OCI-LY7 (cell line): ENCODE data around the gene H2BW1. TPM values are rescaled to one million over a fixed set of nuclear protein-coding genes. Genes with fewer than 3 reads are reported as not detected.
"Not testable (repeated sequence)": the region's sequence is repeated elsewhere in the genome, so short reads cannot be mapped to it uniquely, and the experiment has no call there.

ENCODE experiments used
- BruUV-seq: library from RNA; stranded (reverse); fragments of 400-500 nt; replicated peaks from 2 replicates; lab custom pipeline; 2021; lab: Mats Ljungman, UMichigan
- CTCF ChIA-PET: fragments of 300-600 bp; sonication (Branson Sonifier 250); formaldehyde crosslinking; loops from one replicate; lab custom pipeline; 2022; ENCODE audit warnings: antibody characterized with exemption; ENCODE audit not compliant: unreplicated experiment; lab: Charles Lee
- POLR2A ChIA-PET: fragments of 300-600 bp; sonication (Branson Sonifier 250); formaldehyde crosslinking; loops from one replicate; lab custom pipeline; 2022; ENCODE audit warnings: antibody characterized with exemption; lab: Charles Lee
- DNase-seq: peaks from one replicate; pipeline ENCODE4 v3.0.0-alpha.2; 2015; ENCODE audit warnings: low spot score
- H2AFZ ChIP-seq: fragments of 200-600 bp; sonication (generic), shearing (Covaris generic); 2 replicates; pipeline ENCODE4 v1.6.1; 2014; ENCODE audit warnings: mild to moderate bottlenecking, antibody characterized with exemption, low read length, moderate library complexity
- H3K27ac ChIP-seq: fragments of 200-600 bp; sonication (generic); 2 replicates; pipeline ENCODE4 v1.5.1; 2014; ENCODE audit warnings: mixed run types, low read depth, mild to moderate bottlenecking, moderate library complexity, low read length, inconsistent platforms; ENCODE audit not compliant: poor library complexity, severe bottlenecking
- H3K36me3 ChIP-seq: fragments of 200-600 bp; sonication (generic); 2 replicates; pipeline ENCODE4 v1.6.1; 2014; ENCODE audit warnings: mild to moderate bottlenecking, antibody characterized with exemption, low read length, moderate library complexity, mixed read lengths; ENCODE audit not compliant: insufficient read depth
- H3K4me1 ChIP-seq: fragments of 200-600 bp; sonication (generic); 2 replicates; pipeline ENCODE4 v1.5.1; 2014; ENCODE audit warnings: mild to moderate bottlenecking, low read length; ENCODE audit not compliant: insufficient read depth, poor library complexity, severe bottlenecking
- H3K4me2 ChIP-seq: fragments of 200-600 bp; sonication (generic); 2 replicates; pipeline ENCODE4 v1.6.1; 2014; ENCODE audit warnings: mild to moderate bottlenecking, low read length
- H3K4me3 ChIP-seq: fragments of 200-600 bp; sonication (generic); 2 replicates; pipeline ENCODE4 v1.5.1; 2014; ENCODE audit warnings: mild to moderate bottlenecking, low read depth, low read length; ENCODE audit not compliant: poor library complexity, severe bottlenecking
- H3K79me2 ChIP-seq: fragments of 200-600 bp; sonication (generic); 2 replicates; pipeline ENCODE4 v1.6.1; 2016; ENCODE audit warnings: low read depth, mild to moderate bottlenecking, low read length, moderate library complexity, mixed read lengths; ENCODE audit not compliant: insufficient read depth
- H3K9me2 ChIP-seq: fragments of 200-600 bp; sonication (generic); 2 replicates; pipeline ENCODE4 v1.6.1; 2016; ENCODE audit warnings: mild to moderate bottlenecking, low read length, mixed read lengths; ENCODE audit not compliant: insufficient read depth
- H3K9me3 ChIP-seq: fragments of 200-600 bp; sonication (generic); 2 replicates; pipeline ENCODE4 v1.6.1; 2014; ENCODE audit warnings: mild to moderate bottlenecking, mixed run types, low read length, mixed read lengths
- H4K20me1 ChIP-seq: fragments of 200-600 bp; sonication (generic); 2 replicates; pipeline ENCODE4 v1.6.1; 2014; ENCODE audit warnings: mild to moderate bottlenecking, antibody characterized with exemption, low read length, moderate library complexity, mixed read lengths; ENCODE audit not compliant: insufficient read depth
- CTCF ChIP-seq: fragments of 200-600 bp; sonication (generic); conservative IDR thresholded peaks from 2 replicates; pipeline ENCODE4 v1.5.1; 2014; ENCODE audit warnings: mild to moderate bottlenecking, antibody characterized with exemption, low read length, moderate library complexity, mixed read lengths
- EZH2phosphoT487 ChIP-seq: fragments of 200-600 bp; sonication (generic); IDR thresholded peaks from 2 replicates; pipeline ENCODE4 v1.6.1; 2018; ENCODE audit warnings: low read depth, borderline replicate concordance, mild to moderate bottlenecking, mixed run types, antibody characterized with exemption, low read length, moderate library complexity, mixed read lengths
- intact Hi-C: fragments of 100-400 bp; cut with micrococcal nuclease; formaldehyde crosslinking; loops from one replicate; pipeline ENCODE4 v1.10.0; 2022; ENCODE audit not compliant: unreplicated experiment
- total RNA-seq, 2 experiments: library from RNA; depleted of rRNA in 1 of 2; stranded (reverse); fragments of >200 nt in 1 of 2; shearing (Covaris generic) in 1 of 2; gene quantifications; 2 replicates each; pipeline ENCODE4 v1.2.3, GENCODE V29; 2014 to 2022

Gene H2BW1
- total RNA-seq, 2 experiments from 2014 or later = not detected

DNA sequence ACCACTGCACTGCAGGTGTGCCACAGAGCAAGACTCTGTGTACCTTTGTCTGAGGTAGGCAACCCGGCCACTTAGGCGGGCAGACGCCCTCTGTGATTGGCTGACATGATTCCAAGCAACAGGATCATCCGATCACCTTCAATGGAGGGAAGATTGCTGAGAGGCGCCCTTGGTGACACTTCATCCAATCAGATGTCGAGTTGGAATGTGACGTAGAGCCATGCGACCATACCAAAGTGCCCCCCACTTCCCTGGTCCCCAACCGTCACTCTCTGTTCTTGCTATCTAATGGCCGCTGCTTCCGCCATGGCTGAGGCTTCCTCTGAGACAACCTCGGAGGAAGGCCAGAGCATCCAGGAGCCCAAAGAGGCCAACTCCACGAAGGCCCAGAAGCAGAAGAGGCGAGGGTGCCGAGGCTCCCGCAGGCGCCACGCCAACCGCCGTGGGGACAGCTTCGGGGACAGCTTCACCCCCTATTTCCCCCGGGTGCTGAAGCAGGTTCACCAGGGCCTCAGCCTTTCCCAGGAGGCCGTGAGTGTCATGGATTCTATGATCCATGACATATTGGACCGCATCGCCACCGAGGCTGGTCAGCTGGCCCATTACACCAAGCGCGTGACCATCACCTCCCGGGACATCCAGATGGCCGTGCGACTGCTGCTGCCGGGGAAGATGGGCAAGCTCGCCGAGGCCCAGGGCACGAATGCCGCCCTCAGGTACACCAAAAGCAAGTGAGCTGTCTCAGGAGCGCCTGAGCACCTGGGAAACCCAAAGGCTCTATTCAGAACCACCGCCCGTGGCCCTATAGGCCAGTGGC, 26.4 kb upstream of the H2BW1 start, which contains the start of gene H2BW2:
TSS of gene H2BW2 (plus strand) at position 268 of the 817 bp plus-strand sequence. CDS start at position 307, 39 bp downstream.
- H3K36me3 ChIP-seq = no peaks in the 10 kb centered on the region
- TF ChIP-seq EZH2phosphoT487 = no peak
- no peak for TF ChIP-seq CTCF
- no peaks in the 10 kb centered on the region for H3K9me3 ChIP-seq
- intact Hi-C loops = no loop called here
- DNase-seq = no peak
- H4K20me1 ChIP-seq = no peaks in the 10 kb centered on the region
- no peaks in the 10 kb centered on the region for H3K9me2 ChIP-seq
- no peaks in the 10 kb centered on the region for H3K79me2 ChIP-seq
- ChIA-PET CTCF (no interaction called here), POLR2A (no interaction called here)
- no peaks in the 10 kb centered on the region for H3K4me1 ChIP-seq
- H3K4me2 ChIP-seq = no peak within 1 kb of the TSS
- H2AFZ ChIP-seq = no peak within 1 kb of the TSS
- H3K4me3 ChIP-seq = no peak within 1 kb of the TSS
- BruUV-seq = no TSS peak
- no peak within 1 kb of the TSS for H3K27ac ChIP-seq

- Histone ChIP-seq H2AFZ (no peak overlapping the region), H3K4me1 (no peaks in the 10 kb centered on the region), H3K79me2 (no peaks in the 10 kb centered on the region), H3K4me3 (no peak overlapping the region), H3K9me2 (no peaks in the 10 kb centered on the region), H4K20me1 (no peaks in the 10 kb centered on the region), H3K36me3 (no peaks in the 10 kb centered on the region), H3K27ac (no peak overlapping the region), H3K4me2 (no peak overlapping the region), H3K9me3 (no peaks in the 10 kb centered on the region)
- intact Hi-C loops = no loop called here
- ChIA-PET POLR2A (no interaction called here), CTCF (no interaction called here)
- TF ChIP-seq EZH2phosphoT487 = no peak
- TF ChIP-seq CTCF = no peak
- no peak for DNase-seq
- no TSS peak for BruUV-seq
Measured at GRCh38 chrX:104018126-104018525, 4.6 kb upstream of the H2BW1 start.

- POLR2A ChIA-PET, H2AFZ ChIP-seq, H3K4me2 ChIP-seq, H3K4me1 ChIP-seq, CTCF ChIA-PET, BruUV-seq, DNase-seq, H4K20me1 ChIP-seq, H3K36me3 ChIP-seq, intact Hi-C loops, H3K9me2 ChIP-seq, H3K9me3 ChIP-seq, H3K4me3 ChIP-seq, H3K79me2 ChIP-seq, H3K27ac ChIP-seq: not testable (repeated sequence)
Measured at GRCh38 chrX:104015576-104015975, 2.1 kb upstream of the H2BW1 start.
